GM12878 (cell line): Measurements from ENCODE around the gene JPT1. TPM values are rescaled to one million over a fixed set of nuclear protein-coding genes. Genes with fewer than 3 reads are reported as not detected.

Experiments
- BCL3 ChIP-seq: IDR thresholded peaks from 2 replicates; pipeline ENCODE4 v1.6.1; 2011; ENCODE audit warnings: borderline replicate concordance, low read depth, mild to moderate bottlenecking, moderate library complexity, low read length; ENCODE audit not compliant: insufficient read depth, poor library complexity, severe bottlenecking
- BCLAF1 ChIP-seq: fragments of 450-650 bp; IDR thresholded peaks from 2 replicates; pipeline ENCODE4 v1.6.1; 2017; ENCODE audit warnings: antibody characterized with exemption, mild to moderate bottlenecking, moderate library complexity
- EP300 ChIP-seq, 2 experiments: fragments of 150-350 bp in 1 of 2; IDR thresholded peaks; 2 replicates each; pipeline ENCODE4 v1.6.1; 2011 to 2012; ENCODE audit warnings: low read depth in 2 of 2, low read length in 2 of 2, borderline replicate concordance in 1 of 2, improper control_type of control experiment in 1 of 2, inconsistent platforms in 1 of 2; ENCODE audit not compliant: control insufficient read depth in 1 of 2
- KLF5 ChIP-seq: fragments of 450-650 bp; IDR thresholded peaks from 2 replicates; pipeline ENCODE4 v1.6.1; 2014; ENCODE audit warnings: mild to moderate bottlenecking; ENCODE audit not compliant: partially characterized antibody
- LARP7 ChIP-seq: fragments of 450-650 bp; IDR thresholded peaks from 2 replicates; pipeline ENCODE4 v1.6.1; 2017; ENCODE audit warnings: mild to moderate bottlenecking
- MEF2A ChIP-seq: IDR thresholded peaks from 2 replicates; pipeline ENCODE4 v1.6.1; 2011; ENCODE audit warnings: low read depth, mild to moderate bottlenecking, low read length, moderate library complexity; ENCODE audit not compliant: insufficient read depth
- POLR2A ChIP-seq: IDR thresholded peaks from 2 replicates; pipeline ENCODE4 v1.6.1; 2011; ENCODE audit warnings: low read depth, mild to moderate bottlenecking, low read length
- SKIL ChIP-seq: fragments of 450-650 bp; IDR thresholded peaks from 2 replicates; pipeline ENCODE4 v1.6.1; 2017; ENCODE audit warnings: mild to moderate bottlenecking, low read depth, inconsistent platforms; ENCODE audit not compliant: poor library complexity, severe bottlenecking
- SMARCA5 ChIP-seq: fragments of 450-650 bp; IDR thresholded peaks from 2 replicates; pipeline ENCODE4 v1.6.1; 2017; ENCODE audit warnings: mild to moderate bottlenecking
- SREBF1 ChIP-seq: IDR thresholded peaks from 2 replicates; pipeline ENCODE4 v1.6.1; 2012; ENCODE audit warnings: mild to moderate bottlenecking, low read length
- STAT1 ChIP-seq: fragments of 450-650 bp; conservative IDR thresholded peaks from 2 replicates; pipeline ENCODE4 v1.6.1; 2014; ENCODE audit warnings: antibody characterized with exemption, mild to moderate bottlenecking
- polyA plus RNA-seq, 11 experiments: library from polyadenylated mRNA; depleted of rRNA in 4 of 11; unstranded in 6 of 11; stranded (reverse) in 5 of 11; fragments of >200 nt; fragmentation: Nextera tagmentation in 4 of 11; fragmentation: Illumina TruSeq in 1 of 11; extraction: Ambion mirVana in 4 of 11; extraction: Trizol in 1 of 11; gene quantifications; 1 replicate in 1 of 11; 2 replicates in 10 of 11; pipeline versions ENCODE4 v1.2.1 to v1.2.3, GENCODE V29; 2011 to 2016; ENCODE audit warnings: inconsistent platforms in 2 of 11, missing spikeins in 2 of 11, low read depth in 1 of 11
- total RNA-seq, 4 experiments: library from RNA; depleted of rRNA in 3 of 4; stranded (reverse); fragments of >200 nt in 3 of 4; fragmentation: Illumina TruSeq in 1 of 4; extraction: Trizol in 1 of 4; gene quantifications; 2 replicates each; pipeline versions ENCODE4 v1.2.1 to v1.2.3, GENCODE V29; 2013 to 2021

Gene JPT1
- total and polyA plus RNA-seq, 10 of the 15 experiments (the other 5 are each of a cell fraction or from before 2014, with no cell fraction given), result 79.7 to 651 (median 323) TPM

- 0 out of 2 replicates have a peak, but pooled peaks have one; percentile 30 for TF ChIP-seq MEF2A
- TF ChIP-seq SKIL, result peak; percentile 26
- TF ChIP-seq POLR2A, result peak; percentile 94
- TF ChIP-seq SMARCA5, result peak; percentile 89
- no peak for TF ChIP-seq SREBF1
- peak; percentile 36 for TF ChIP-seq KLF5
- TF ChIP-seq BCL3, result no peak
- no peak for TF ChIP-seq EP300 (IDR thresholded peaks at IDR 0.05; ENCODE audit: borderline replicate concordance in 1 of 2, control insufficient read depth in 1 of 2, low read depth in 2 of 2, low read length in 2 of 2)
- TF ChIP-seq BCLAF1, result 0 out of 2 replicates have a peak, but pooled peaks have one; percentile 46
- TF ChIP-seq LARP7, result peak; percentile 75; the same call in 1 of the 2 replicates
- 0 out of 2 replicates have a peak, but pooled peaks have one; percentile 16 for TF ChIP-seq STAT1
Measured at GRCh38 chr17:75182569-75183436, 28.5 kb upstream of the JPT1 start, which contains the start of gene SUMO2 (continued).
